ENCODE measurements around the gene OR2B6. TPM values are rescaled to one million over a fixed set of nuclear protein-coding genes. Genes with fewer than 3 reads are reported as not detected.

The OR2B6 gene
- polyA plus RNA-seq, 2 of the 4 experiments (the other 2 are of a cell fraction), result 0.18 to 0.59 TPM

DNA sequence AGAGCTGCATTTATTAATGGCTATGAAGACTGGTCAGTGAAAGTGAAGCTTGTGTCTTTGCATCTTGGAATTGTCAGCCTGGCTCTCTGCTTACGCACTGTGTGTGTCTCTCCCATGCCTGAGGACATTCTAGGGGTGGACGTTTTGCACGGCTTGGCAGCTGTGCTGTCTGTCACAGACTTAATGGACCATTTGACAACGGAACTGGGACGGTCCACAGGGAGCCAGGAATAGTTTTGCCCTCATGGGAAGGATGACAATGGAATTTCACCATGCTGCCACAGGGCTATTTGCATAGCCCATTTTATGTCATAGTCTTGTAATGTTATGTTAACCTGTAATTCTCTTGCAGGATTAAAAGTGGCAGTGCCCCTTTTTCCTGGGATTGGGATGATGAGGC, 44.7 kb downstream of the OR2B6 start:
- no peak for TF ChIP-seq NR3C1 (IDR thresholded peaks at IDR 0.05)
- TF ChIP-seq, protein P1, sequence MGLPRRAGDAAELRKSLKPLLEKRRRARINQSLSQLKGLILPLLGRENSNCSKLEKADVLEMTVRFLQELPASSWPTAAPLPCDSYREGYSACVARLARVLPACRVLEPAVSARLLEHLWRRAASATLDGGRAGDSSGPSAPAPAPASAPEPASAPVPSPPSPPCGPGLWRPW (IDR thresholded peaks at IDR 0.05), result no peak
- no peak for TF ChIP-seq FOSB (CRISPR knock-in tag; IDR thresholded peaks at IDR 0.05)
- TF ChIP-seq ZNF302 (CRISPR knock-in tag; IDR thresholded peaks at IDR 0.05), result no peak
- TF ChIP-seq SREBF2 (IDR thresholded peaks at IDR 0.05), result no peak
- TF ChIP-seq JUN (IDR thresholded peaks at IDR 0.05), result no peak
- TF ChIP-seq BHLHE40 (IDR thresholded peaks at IDR 0.05; ENCODE audit: low read depth, low read length), result no peak
- no peak for TF ChIP-seq KDM5A (IDR thresholded peaks at IDR 0.05)
- no peak for TF ChIP-seq MYC (IDR thresholded peaks at IDR 0.05; ENCODE audit: borderline replicate concordance, low read length)
- TF ChIP-seq, protein P2, sequence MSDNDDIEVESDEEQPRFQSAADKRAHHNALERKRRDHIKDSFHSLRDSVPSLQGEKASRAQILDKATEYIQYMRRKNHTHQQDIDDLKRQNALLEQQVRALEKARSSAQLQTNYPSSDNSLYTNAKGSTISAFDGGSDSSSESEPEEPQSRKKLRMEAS (IDR thresholded peaks at IDR 0.05), result no peak
- no peak for TF ChIP-seq POLR2AphosphoS2 (conservative IDR thresholded peaks at IDR 0.05; ENCODE audit: low read length)
- no peak for TF ChIP-seq PHF8 (IDR thresholded peaks at IDR 0.05; ENCODE audit: borderline replicate concordance, low read depth)
- no peak for TF ChIP-seq CHD2 (IDR thresholded peaks at IDR 0.05; ENCODE audit: low read length, partially characterized antibody)
- TF ChIP-seq GATA3 (IDR thresholded peaks at IDR 0.05; ENCODE audit: borderline replicate concordance), result no peak
- no peak for TF ChIP-seq CHD4 (IDR thresholded peaks at IDR 0.05; ENCODE audit: borderline replicate concordance)
- TF ChIP-seq EHMT2 (IDR thresholded peaks at IDR 0.05; ENCODE audit: low read depth), result no peak
- TF ChIP-seq HOXB13 (CRISPR knock-in tag; IDR thresholded peaks at IDR 0.05; ENCODE audit: low read depth), result no peak
- TF ChIP-seq RAD21 (conservative IDR thresholded peaks at IDR 0.05 in 1 of 2, IDR thresholded peaks at IDR 0.05 in 1 of 2), result no peak
- TF ChIP-seq NPAS2 (CRISPR knock-in tag; IDR thresholded peaks at IDR 0.05; ENCODE audit: borderline replicate concordance), result no peak
- ATAC-seq, result no peak
- H3K4me2 ChIP-seq, result no peak overlapping the region
- ChIA-PET POLR2A (no interaction called here), CTCF (no interaction called here)
- H3K4me1 ChIP-seq, result no peaks in the 10 kb centered on the region
- WGBS (ENCODE audit: missing lambda C conversion rate), result 34% methylated on average over 5 of the region's 5 CpGs
- DNase-seq (ENCODE audit: low read depth in 1 of 2, low spot score in 1 of 2), result no peak
- H3K9me3 ChIP-seq, result no peaks in the 10 kb centered on the region
- FAIRE-seq, result no peak
- H3K27ac ChIP-seq, result no peak overlapping the region
- no peak overlapping the region for H3K4me3 ChIP-seq

DNA sequence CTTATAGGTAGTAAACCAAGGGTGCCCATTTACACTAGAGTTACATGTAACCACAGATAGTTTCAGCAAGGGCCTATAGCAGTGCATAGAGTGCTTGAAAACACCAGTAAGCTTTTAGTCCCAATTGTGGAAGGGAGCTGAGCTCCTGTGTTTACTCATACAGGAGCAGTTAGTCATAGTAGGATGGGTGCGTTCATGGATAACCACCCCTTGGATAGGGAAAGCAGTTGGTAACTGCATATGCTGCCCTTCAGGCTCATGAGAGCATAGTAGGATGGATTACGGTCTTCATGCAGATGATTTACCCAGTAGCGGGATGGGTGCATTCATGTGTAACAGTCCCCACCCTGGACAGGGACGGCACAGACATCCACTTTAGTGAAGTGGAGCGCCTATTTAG, 45.1 kb downstream of the OR2B6 start:
- whole genome bisulfite sequencing (ENCODE audit: missing lambda C conversion rate), result 71% methylated on average over 5 of the region's 5 CpGs
- TF ChIP-seq, protein P3, sequence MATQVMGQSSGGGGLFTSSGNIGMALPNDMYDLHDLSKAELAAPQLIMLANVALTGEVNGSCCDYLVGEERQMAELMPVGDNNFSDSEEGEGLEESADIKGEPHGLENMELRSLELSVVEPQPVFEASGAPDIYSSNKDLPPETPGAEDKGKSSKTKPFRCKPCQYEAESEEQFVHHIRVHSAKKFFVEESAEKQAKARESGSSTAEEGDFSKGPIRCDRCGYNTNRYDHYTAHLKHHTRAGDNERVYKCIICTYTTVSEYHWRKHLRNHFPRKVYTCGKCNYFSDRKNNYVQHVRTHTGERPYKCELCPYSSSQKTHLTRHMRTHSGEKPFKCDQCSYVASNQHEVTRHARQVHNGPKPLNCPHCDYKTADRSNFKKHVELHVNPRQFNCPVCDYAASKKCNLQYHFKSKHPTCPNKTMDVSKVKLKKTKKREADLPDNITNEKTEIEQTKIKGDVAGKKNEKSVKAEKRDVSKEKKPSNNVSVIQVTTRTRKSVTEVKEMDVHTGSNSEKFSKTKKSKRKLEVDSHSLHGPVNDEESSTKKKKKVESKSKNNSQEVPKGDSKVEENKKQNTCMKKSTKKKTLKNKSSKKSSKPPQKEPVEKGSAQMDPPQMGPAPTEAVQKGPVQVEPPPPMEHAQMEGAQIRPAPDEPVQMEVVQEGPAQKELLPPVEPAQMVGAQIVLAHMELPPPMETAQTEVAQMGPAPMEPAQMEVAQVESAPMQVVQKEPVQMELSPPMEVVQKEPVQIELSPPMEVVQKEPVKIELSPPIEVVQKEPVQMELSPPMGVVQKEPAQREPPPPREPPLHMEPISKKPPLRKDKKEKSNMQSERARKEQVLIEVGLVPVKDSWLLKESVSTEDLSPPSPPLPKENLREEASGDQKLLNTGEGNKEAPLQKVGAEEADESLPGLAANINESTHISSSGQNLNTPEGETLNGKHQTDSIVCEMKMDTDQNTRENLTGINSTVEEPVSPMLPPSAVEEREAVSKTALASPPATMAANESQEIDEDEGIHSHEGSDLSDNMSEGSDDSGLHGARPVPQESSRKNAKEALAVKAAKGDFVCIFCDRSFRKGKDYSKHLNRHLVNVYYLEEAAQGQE (IDR thresholded peaks at IDR 0.05), result no peak
- no peak for TF ChIP-seq HOXB13 (CRISPR knock-in tag; IDR thresholded peaks at IDR 0.05; ENCODE audit: low read depth)
- TF ChIP-seq HDAC2 (IDR thresholded peaks at IDR 0.05), result no peak
- TF ChIP-seq, protein P4, sequence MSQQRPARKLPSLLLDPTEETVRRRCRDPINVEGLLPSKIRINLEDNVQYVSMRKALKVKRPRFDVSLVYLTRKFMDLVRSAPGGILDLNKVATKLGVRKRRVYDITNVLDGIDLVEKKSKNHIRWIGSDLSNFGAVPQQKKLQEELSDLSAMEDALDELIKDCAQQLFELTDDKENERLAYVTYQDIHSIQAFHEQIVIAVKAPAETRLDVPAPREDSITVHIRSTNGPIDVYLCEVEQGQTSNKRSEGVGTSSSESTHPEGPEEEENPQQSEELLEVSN (IDR thresholded peaks at IDR 0.05; ENCODE audit: borderline replicate concordance, low read depth), result no peak
- no peak for TF ChIP-seq TP53 (CRISPR knock-in tag; IDR thresholded peaks at IDR 0.05)
- TF ChIP-seq SREBF2 (IDR thresholded peaks at IDR 0.05), result no peak
- no peak for TF ChIP-seq KDM5A (IDR thresholded peaks at IDR 0.05)
- no peak for TF ChIP-seq RAD21 (conservative IDR thresholded peaks at IDR 0.05 in 1 of 2, IDR thresholded peaks at IDR 0.05 in 1 of 2)
- TF ChIP-seq, protein P5, sequence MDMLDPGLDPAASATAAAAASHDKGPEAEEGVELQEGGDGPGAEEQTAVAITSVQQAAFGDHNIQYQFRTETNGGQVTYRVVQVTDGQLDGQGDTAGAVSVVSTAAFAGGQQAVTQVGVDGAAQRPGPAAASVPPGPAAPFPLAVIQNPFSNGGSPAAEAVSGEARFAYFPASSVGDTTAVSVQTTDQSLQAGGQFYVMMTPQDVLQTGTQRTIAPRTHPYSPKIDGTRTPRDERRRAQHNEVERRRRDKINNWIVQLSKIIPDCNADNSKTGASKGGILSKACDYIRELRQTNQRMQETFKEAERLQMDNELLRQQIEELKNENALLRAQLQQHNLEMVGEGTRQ (IDR thresholded peaks at IDR 0.05), result no peak
- TF ChIP-seq CHD2 (IDR thresholded peaks at IDR 0.05; ENCODE audit: low read length, partially characterized antibody), result no peak
- TF ChIP-seq PHF8 (IDR thresholded peaks at IDR 0.05; ENCODE audit: borderline replicate concordance, low read depth), result no peak
- TF ChIP-seq EP300 (IDR thresholded peaks at IDR 0.05), result no peak
- TF ChIP-seq POLR2A (IDR thresholded peaks at IDR 0.05; ENCODE audit: low read length), result no peak
- no peaks in the 10 kb centered on the region for H3K9me3 ChIP-seq
- ChIA-PET POLR2A (no interaction called here), CTCF (no interaction called here)
- no peak for FAIRE-seq
- DNase-seq (ENCODE audit: low read depth in 1 of 2, low spot score in 1 of 2), result no peak
- H3K27ac ChIP-seq, result no peak overlapping the region
- H3K4me3 ChIP-seq, result no peak overlapping the region
- H3K4me2 ChIP-seq, result no peak overlapping the region
- no peaks in the 10 kb centered on the region for H3K4me1 ChIP-seq
- ATAC-seq, result no peak

All from A549 (cell line).